ENCODE results near the gene OSBPL5. TPM values are rescaled to one million over a fixed set of nuclear protein-coding genes. Genes with fewer than 3 reads are reported as not detected.

OSBPL5 gene
- total and polyA plus RNA-seq, 9 of the 15 experiments (the other 6 are each of a cell fraction or from before 2014, with no cell fraction given) = 0.06 to 14.8 (median 3.2) TPM

DNA sequence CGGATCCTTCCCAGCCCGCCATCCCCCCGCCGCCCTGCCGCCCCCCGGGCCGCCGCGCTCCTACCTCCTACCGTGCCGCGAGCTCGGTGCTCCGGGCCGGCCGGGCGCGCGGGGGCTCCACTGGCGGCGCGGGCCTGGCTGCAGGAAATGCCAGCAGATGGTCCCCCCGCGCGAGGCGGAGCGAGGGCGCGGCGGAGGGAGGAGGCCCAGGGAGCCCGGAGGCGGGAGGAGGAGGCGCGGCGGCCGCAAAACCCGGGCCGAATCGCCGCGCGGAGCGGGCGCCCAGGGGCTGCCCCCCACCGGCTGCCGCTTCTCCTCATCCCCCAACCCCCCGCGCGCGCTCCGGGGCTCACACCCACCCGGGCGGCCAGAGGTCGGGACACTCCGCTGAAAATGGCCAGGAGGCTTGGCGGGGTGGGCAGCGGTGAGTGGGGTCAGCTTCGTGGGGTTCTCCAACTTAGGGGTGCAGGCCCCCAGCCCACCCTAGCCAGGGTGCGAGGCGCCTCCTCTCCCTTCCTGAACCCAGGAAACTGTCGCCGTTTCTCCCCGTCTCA is at the start of gene OSBPL5 (continued):
- TF ChIP-seq, protein P1, sequence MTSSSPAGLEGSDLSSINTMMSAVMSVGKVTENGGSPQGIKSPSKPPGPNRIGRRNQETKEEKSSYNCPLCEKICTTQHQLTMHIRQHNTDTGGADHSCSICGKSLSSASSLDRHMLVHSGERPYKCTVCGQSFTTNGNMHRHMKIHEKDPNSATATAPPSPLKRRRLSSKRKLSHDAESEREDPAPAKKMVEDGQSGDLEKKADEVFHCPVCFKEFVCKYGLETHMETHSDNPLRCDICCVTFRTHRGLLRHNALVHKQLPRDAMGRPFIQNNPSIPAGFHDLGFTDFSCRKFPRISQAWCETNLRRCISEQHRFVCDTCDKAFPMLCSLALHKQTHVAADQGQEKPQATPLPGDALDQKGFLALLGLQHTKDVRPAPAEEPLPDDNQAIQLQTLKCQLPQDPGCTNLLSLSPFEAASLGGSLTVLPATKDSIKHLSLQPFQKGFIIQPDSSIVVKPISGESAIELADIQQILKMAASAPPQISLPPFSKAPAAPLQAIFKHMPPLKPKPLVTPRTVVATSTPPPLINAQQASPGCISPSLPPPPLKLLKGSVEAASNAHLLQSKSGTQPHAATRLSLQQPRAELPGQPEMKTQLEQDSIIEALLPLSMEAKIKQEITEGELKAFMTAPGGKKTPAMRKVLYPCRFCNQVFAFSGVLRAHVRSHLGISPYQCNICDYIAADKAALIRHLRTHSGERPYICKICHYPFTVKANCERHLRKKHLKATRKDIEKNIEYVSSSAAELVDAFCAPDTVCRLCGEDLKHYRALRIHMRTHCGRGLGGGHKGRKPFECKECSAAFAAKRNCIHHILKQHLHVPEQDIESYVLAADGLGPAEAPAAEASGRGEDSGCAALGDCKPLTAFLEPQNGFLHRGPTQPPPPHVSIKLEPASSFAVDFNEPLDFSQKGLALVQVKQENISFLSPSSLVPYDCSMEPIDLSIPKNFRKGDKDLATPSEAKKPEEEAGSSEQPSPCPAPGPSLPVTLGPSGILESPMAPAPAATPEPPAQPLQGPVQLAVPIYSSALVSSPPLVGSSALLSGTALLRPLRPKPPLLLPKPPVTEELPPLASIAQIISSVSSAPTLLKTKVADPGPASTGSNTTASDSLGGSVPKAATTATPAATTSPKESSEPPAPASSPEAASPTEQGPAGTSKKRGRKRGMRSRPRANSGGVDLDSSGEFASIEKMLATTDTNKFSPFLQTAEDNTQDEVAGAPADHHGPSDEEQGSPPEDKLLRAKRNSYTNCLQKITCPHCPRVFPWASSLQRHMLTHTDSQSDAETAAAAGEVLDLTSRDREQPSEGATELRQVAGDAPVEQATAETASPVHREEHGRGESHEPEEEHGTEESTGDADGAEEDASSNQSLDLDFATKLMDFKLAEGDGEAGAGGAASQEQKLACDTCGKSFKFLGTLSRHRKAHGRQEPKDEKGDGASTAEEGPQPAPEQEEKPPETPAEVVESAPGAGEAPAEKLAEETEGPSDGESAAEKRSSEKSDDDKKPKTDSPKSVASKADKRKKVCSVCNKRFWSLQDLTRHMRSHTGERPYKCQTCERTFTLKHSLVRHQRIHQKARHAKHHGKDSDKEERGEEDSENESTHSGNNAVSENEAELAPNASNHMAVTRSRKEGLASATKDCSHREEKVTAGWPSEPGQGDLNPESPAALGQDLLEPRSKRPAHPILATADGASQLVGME (CRISPR knock-in tag; IDR thresholded peaks at IDR 0.05) = no peak
- TF ChIP-seq HNRNPK (IDR thresholded peaks at IDR 0.05; ENCODE audit: low read depth, low read length, poor library complexity, severe bottlenecking) (peak; percentile 21), ZNF212 (CRISPR knock-in tag; IDR thresholded peaks at IDR 0.05) (no peak), CXXC5 (CRISPR knock-in tag; IDR thresholded peaks at IDR 0.05) (peak; percentile 49), BMI1 (IDR thresholded peaks at IDR 0.05; ENCODE audit: low read length) (no peak), NELFE (IDR thresholded peaks at IDR 0.05; ENCODE audit: insufficient read depth, insufficient read length) (no peak), ZNF644 (tag; IDR thresholded peaks at IDR 0.05; ENCODE audit: low read depth) (no peak), L3MBTL2 (IDR thresholded peaks at IDR 0.05) (0 out of 2 replicates have a peak, but pooled peaks have one; percentile 25), NRF1 (conservative IDR thresholded peaks at IDR 0.05 in 1 of 2, IDR thresholded peaks at IDR 0.05 in 1 of 2) (no peak), HCFC1 (IDR thresholded peaks at IDR 0.05; ENCODE audit: low read depth, low read length) (peak; percentile 21; the same call in 1 of the 2 replicates), BRD9 (IDR thresholded peaks at IDR 0.05; ENCODE audit: low read depth, partially characterized antibody) (no peak), ZNF668 (CRISPR knock-in tag; IDR thresholded peaks at IDR 0.05) (no peak), XRCC4 (IDR thresholded peaks at IDR 0.05; ENCODE audit: extremely low read depth, insufficient read depth, insufficient read length) (no peak)
- TF ChIP-seq, protein P2, sequence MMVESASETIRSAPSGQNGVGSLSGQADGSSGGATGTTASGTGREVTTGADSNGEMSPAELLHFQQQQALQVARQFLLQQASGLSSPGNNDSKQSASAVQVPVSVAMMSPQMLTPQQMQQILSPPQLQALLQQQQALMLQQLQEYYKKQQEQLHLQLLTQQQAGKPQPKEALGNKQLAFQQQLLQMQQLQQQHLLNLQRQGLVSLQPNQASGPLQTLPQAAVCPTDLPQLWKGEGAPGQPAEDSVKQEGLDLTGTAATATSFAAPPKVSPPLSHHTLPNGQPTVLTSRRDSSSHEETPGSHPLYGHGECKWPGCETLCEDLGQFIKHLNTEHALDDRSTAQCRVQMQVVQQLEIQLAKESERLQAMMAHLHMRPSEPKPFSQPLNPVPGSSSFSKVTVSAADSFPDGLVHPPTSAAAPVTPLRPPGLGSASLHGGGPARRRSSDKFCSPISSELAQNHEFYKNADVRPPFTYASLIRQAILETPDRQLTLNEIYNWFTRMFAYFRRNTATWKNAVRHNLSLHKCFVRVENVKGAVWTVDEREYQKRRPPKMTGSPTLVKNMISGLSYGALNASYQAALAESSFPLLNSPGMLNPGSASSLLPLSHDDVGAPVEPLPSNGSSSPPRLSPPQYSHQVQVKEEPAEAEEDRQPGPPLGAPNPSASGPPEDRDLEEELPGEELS (CRISPR knock-in tag; IDR thresholded peaks at IDR 0.05; ENCODE audit: borderline replicate concordance) = no peak
- TF ChIP-seq, protein P3, sequence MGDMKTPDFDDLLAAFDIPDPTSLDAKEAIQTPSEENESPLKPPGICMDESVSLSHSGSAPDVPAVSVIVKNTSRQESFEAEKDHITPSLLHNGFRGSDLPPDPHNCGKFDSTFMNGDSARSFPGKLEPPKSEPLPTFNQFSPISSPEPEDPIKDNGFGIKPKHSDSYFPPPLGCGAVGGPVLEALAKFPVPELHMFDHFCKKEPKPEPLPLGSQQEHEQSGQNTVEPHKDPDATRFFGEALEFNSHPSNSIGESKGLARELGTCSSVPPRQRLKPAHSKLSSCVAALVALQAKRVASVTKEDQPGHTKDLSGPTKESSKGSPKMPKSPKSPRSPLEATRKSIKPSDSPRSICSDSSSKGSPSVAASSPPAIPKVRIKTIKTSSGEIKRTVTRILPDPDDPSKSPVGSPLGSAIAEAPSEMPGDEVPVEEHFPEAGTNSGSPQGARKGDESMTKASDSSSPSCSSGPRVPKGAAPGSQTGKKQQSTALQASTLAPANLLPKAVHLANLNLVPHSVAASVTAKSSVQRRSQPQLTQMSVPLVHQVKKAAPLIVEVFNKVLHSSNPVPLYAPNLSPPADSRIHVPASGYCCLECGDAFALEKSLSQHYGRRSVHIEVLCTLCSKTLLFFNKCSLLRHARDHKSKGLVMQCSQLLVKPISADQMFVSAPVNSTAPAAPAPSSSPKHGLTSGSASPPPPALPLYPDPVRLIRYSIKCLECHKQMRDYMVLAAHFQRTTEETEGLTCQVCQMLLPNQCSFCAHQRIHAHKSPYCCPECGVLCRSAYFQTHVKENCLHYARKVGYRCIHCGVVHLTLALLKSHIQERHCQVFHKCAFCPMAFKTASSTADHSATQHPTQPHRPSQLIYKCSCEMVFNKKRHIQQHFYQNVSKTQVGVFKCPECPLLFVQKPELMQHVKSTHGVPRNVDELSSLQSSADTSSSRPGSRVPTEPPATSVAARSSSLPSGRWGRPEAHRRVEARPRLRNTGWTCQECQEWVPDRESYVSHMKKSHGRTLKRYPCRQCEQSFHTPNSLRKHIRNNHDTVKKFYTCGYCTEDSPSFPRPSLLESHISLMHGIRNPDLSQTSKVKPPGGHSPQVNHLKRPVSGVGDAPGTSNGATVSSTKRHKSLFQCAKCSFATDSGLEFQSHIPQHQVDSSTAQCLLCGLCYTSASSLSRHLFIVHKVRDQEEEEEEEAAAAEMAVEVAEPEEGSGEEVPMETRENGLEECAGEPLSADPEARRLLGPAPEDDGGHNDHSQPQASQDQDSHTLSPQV (IDR thresholded peaks at IDR 0.05) = no peak
